ENCODE results near the gene ZNF70.
A peak's percentile ranks its signal among the peaks of the same experiment; 100 is the strongest.

Gene ZNF70

DNA sequence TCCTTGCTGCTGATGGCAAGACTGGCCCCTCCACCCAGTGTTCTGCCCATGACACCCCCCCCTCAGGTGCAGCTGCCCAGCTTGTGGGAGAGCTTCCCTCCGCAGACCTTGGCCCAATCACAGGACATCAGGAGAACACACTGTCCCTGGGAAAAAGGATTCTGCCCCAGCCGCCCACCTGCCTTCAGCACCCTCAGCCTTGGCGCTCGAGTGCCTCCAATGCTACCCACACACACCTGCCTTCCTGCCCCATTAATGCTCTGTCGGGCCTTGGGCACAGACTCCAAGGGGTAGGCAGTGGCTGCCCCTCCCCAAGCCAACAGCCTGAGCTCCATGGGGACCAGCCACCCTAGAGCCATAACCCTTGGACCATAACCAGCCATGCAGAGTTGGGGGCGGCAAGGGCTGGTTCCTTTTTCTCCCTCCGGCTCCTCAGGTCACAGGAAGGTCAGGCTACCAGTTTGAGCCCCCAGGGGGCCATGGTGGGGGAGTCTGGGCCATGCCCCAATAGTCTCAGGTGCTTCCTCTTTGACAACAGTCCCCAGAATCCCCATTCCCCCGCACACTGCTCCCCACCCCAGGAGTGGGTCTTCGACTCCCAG is 1.3 kb upstream of the ZNF70 start:
- no peaks in the 10 kb centered on the region for H3K9me2 ChIP-seq (ENCODE audit: low read depth, low read length)
- H3K9me3 ChIP-seq (ENCODE audit: low read length): no peaks in the 10 kb centered on the region
- no peak overlapping the region for H2AFZ ChIP-seq (ENCODE audit: low read length)
- peak overlapping the region; percentile 94 for H3K4me3 ChIP-seq (ENCODE audit: low read depth, low read length, poor library complexity, severe bottlenecking)
- H3K27me3 ChIP-seq (ENCODE audit: insufficient read depth, low read length): no peaks in the 10 kb centered on the region
- H3K9ac ChIP-seq (ENCODE audit: low read length): peak overlapping the region; percentile 97
- peak overlapping the region; percentile 98 for H3K4me2 ChIP-seq (ENCODE audit: low read length)
- peak overlapping the region; percentile 94 for H3K27ac ChIP-seq (ENCODE audit: low read depth, low read length, poor library complexity, severe bottlenecking)
- no peaks in the 10 kb centered on the region for H3K36me3 ChIP-seq (ENCODE audit: insufficient read depth, low read length)
- H3K4me1 ChIP-seq (ENCODE audit: insufficient read depth, low read length, severe bottlenecking): peaks cover 61% of the 10 kb centered on the region
- TF ChIP-seq EZH2 (IDR thresholded peaks at IDR 0.05; ENCODE audit: borderline replicate concordance, low read length): no peak
- no peak for TF ChIP-seq CTCF (IDR thresholded peaks at IDR 0.05; ENCODE audit: low read length)
- no peaks in the 10 kb centered on the region for H3K79me2 ChIP-seq (ENCODE audit: insufficient read depth, low read length)
- H4K20me1 ChIP-seq (ENCODE audit: insufficient read depth, low read length): no peaks in the 10 kb centered on the region
- peaks cover 4% of the 10 kb centered on the region; the same call in 1 of the 2 replicates for H3F3A ChIP-seq (ENCODE audit: insufficient read depth, low read length)

DNA sequence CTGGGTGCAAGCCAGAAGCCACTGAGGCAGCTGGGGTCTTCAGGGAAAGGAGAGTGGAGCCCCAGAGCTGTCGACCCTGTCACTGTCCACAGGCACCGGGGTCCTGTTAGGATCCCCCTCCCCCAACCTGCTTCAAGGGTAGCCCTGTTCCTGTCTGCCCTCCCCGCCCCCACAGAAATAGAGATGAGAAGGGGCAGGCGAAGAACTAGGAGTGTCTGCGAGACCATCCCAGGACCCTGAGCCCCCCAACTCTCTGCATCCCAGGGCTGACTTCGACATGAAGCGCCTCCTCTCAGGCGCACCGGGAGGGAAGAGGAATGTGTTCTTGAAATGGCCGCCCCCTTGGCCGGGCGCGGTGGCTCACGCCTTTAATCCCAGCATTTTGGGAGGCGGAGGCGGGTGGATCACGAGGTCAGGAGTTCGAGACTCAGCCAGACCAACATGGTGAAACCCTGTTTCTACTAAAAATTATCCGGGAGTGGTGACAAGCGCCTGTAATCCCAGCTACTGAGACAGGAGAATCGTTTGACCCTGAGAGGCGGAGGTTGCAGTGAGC is 607 bp upstream of the ZNF70 start:
- peak overlapping the region; percentile 98 for H3K4me2 ChIP-seq (ENCODE audit: low read length)
- peak overlapping the region; percentile 97 for H3K9ac ChIP-seq (ENCODE audit: low read length)
- H3K79me2 ChIP-seq (ENCODE audit: insufficient read depth, low read length): no peaks in the 10 kb centered on the region
- peak overlapping the region; percentile 94 for H3K4me3 ChIP-seq (ENCODE audit: low read depth, low read length, poor library complexity, severe bottlenecking)
- H4K20me1 ChIP-seq (ENCODE audit: insufficient read depth, low read length): no peaks in the 10 kb centered on the region
- H3K27ac ChIP-seq (ENCODE audit: low read depth, low read length, poor library complexity, severe bottlenecking): peak overlapping the region; percentile 94
- H3K4me1 ChIP-seq (ENCODE audit: insufficient read depth, low read length, severe bottlenecking): peaks cover 57% of the 10 kb centered on the region
- H3K9me3 ChIP-seq (ENCODE audit: low read length): no peaks in the 10 kb centered on the region
- H3F3A ChIP-seq (ENCODE audit: insufficient read depth, low read length): peaks cover 4% of the 10 kb centered on the region; the same call in 1 of the 2 replicates
- H3K27me3 ChIP-seq (ENCODE audit: insufficient read depth, low read length): no peaks in the 10 kb centered on the region
- no peak overlapping the region for H2AFZ ChIP-seq (ENCODE audit: low read length)
- no peak for TF ChIP-seq EZH2 (IDR thresholded peaks at IDR 0.05; ENCODE audit: borderline replicate concordance, low read length)
- no peak for TF ChIP-seq CTCF (IDR thresholded peaks at IDR 0.05; ENCODE audit: low read length)
- no peaks in the 10 kb centered on the region for H3K9me2 ChIP-seq (ENCODE audit: low read depth, low read length)
- no peaks in the 10 kb centered on the region for H3K36me3 ChIP-seq (ENCODE audit: insufficient read depth, low read length)

DNA sequence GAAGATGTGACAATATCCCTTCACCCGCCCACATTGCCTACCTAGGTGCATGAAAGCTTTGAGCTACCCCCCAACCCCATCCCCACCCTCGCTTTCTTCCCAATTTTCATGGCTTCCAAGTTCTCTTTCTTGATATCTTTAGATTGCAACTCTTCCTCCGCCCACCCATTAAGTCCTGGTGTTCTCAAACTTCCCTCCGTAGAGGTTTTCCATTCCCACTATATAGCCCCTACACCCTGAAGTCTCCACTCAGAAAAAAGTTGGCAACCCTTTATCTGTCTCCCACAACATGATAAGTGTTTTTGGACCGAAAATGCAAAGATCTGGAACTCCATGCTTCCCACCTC is 572 bp downstream of the ZNF70 start:
- Histone ChIP-seq H4K20me1 (ENCODE audit: insufficient read depth, low read length) (no peaks in the 10 kb centered on the region), H3K36me3 (ENCODE audit: insufficient read depth, low read length) (0 out of 2 replicates have a peak, but pooled peaks cover under 1% of the 10 kb centered on the region), H3K4me1 (ENCODE audit: insufficient read depth, low read length, severe bottlenecking) (peaks cover 51% of the 10 kb centered on the region), H3F3A (ENCODE audit: insufficient read depth, low read length) (no peaks in the 10 kb centered on the region), H3K79me2 (ENCODE audit: insufficient read depth, low read length) (no peaks in the 10 kb centered on the region), H3K27me3 (ENCODE audit: insufficient read depth, low read length) (no peaks in the 10 kb centered on the region), H2AFZ (ENCODE audit: low read length) (no peak overlapping the region), H3K4me2 (ENCODE audit: low read length) (peak overlapping the region; percentile 98), H3K4me3 (ENCODE audit: low read depth, low read length, poor library complexity, severe bottlenecking) (peak overlapping the region; percentile 94), H3K9me2 (ENCODE audit: low read depth, low read length) (no peaks in the 10 kb centered on the region), H3K27ac (ENCODE audit: low read depth, low read length, poor library complexity, severe bottlenecking) (peak overlapping the region; percentile 1), H3K9me3 (ENCODE audit: low read length) (no peaks in the 10 kb centered on the region), H3K9ac (ENCODE audit: low read length) (peak overlapping the region; percentile 67)
- no peak for TF ChIP-seq CTCF (IDR thresholded peaks at IDR 0.05; ENCODE audit: low read length)
- TF ChIP-seq EZH2 (IDR thresholded peaks at IDR 0.05; ENCODE audit: borderline replicate concordance, low read length): no peak
